ENCODE results near the gene ARHGEF18.
A peak's percentile ranks its signal among the peaks of the same experiment; 100 is the strongest.
"Not testable (repeated sequence)": the region's sequence is repeated elsewhere in the genome, so short reads cannot be mapped to it uniquely, and the experiment has no call there.

The ARHGEF18 gene

GRCh38 chr19:7348587-7349230, at the start of gene ARHGEF18:
Gene ARHGEF18, plus strand, starts transcription at chr19:7348937. Its CDS starts 13,954 bp downstream, at chr19:7362891.
- no peak for DNase-seq (ENCODE audit: low spot score)

- DNase-seq (ENCODE audit: low spot score), result no peak
These were observed 47.2 kb upstream of the ARHGEF18 start for GRCh38 chr19:7301525-7301924.

GRCh38 chr19:7303470-7303869, 45.3 kb upstream of the ARHGEF18 start:
- no peak for DNase-seq (ENCODE audit: low spot score)

- no peak for DNase-seq (ENCODE audit: low spot score)
These were observed 44.5 kb upstream of the ARHGEF18 start for GRCh38 chr19:7304200-7304599.

GRCh38 chr19:7307590-7308218, 41.0 kb upstream of the ARHGEF18 start:
- no peak for DNase-seq (ENCODE audit: low spot score)

GRCh38 chr19:7308327-7308726, 40.4 kb upstream of the ARHGEF18 start:
- DNase-seq (ENCODE audit: low spot score), result not testable (repeated sequence)

- DNase-seq (ENCODE audit: low spot score), result no peak
These were observed 36.8 kb upstream of the ARHGEF18 start for GRCh38 chr19:7311911-7312310.

- no peak for DNase-seq (ENCODE audit: low spot score)
These were observed 35.9 kb upstream of the ARHGEF18 start for GRCh38 chr19:7312816-7313215.

- no peak for DNase-seq (ENCODE audit: low spot score)
These were observed 30.6 kb upstream of the ARHGEF18 start for GRCh38 chr19:7318176-7318575.

- peak; percentile 49 for DNase-seq (ENCODE audit: low spot score)
These were observed 22.4 kb upstream of the ARHGEF18 start for GRCh38 chr19:7326105-7326877.

GRCh38 chr19:7327802-7328201, 20.9 kb upstream of the ARHGEF18 start:
- no peak for DNase-seq (ENCODE audit: low spot score)

- DNase-seq (ENCODE audit: low spot score), result no peak
These were observed 20.1 kb upstream of the ARHGEF18 start for GRCh38 chr19:7328647-7329046.

- DNase-seq (ENCODE audit: low spot score), result no peak
These were observed 17.3 kb upstream of the ARHGEF18 start for GRCh38 chr19:7331446-7331845.

- no peak for DNase-seq (ENCODE audit: low spot score)
These were observed 15.3 kb upstream of the ARHGEF18 start for GRCh38 chr19:7333198-7334118.

- no peak for DNase-seq (ENCODE audit: low spot score)
These were observed 12.3 kb upstream of the ARHGEF18 start for GRCh38 chr19:7336321-7336973.

GRCh38 chr19:7337380-7338194, 11.2 kb upstream of the ARHGEF18 start:
- no peak for DNase-seq (ENCODE audit: low spot score)

- peak; percentile 61 for DNase-seq (ENCODE audit: low spot score)
These were observed 7.5 kb upstream of the ARHGEF18 start for GRCh38 chr19:7340959-7341837.

GRCh38 chr19:7342143-7342542, 6.6 kb upstream of the ARHGEF18 start:
- no peak for DNase-seq (ENCODE audit: low spot score)

GRCh38 chr19:7346488-7346971, 2.2 kb upstream of the ARHGEF18 start:
- DNase-seq (ENCODE audit: low spot score), result no peak
